GM19025 (cell line): ENCODE measurements around the gene SYT1.
"Not testable (repeated sequence)": the region's sequence is repeated elsewhere in the genome, so short reads cannot be mapped to it uniquely, and the experiment has no call there.

Experiments
- ATAC-seq: cut with Tn5 transposase; IDR thresholded peaks from one replicate; pipeline ENCODE4 v1.9.1; 2021; ENCODE audit warnings: mild to moderate bottlenecking, low read depth, moderate library complexity; ENCODE audit not compliant: unreplicated experiment

Gene SYT1

GRCh38 chr12:79420146-79420618 is 555.6 kb downstream of the SYT1 start:
- no peak for ATAC-seq

GRCh38 chr12:79421236-79421740 is 556.7 kb downstream of the SYT1 start:
- no peak for ATAC-seq

- ATAC-seq, result no peak
These were observed 557.7 kb downstream of the SYT1 start for GRCh38 chr12:79422060-79422812.

- ATAC-seq, result no peak
These were observed 559.0 kb downstream of the SYT1 start for GRCh38 chr12:79423560-79423959.

GRCh38 chr12:79424109-79424721 is 559.6 kb downstream of the SYT1 start:
- ATAC-seq, result no peak

GRCh38 chr12:79426121-79426520 is 561.5 kb downstream of the SYT1 start:
- no peak for ATAC-seq

- not testable (repeated sequence) for ATAC-seq
These were observed 562.2 kb downstream of the SYT1 start for GRCh38 chr12:79426744-79427143.

GRCh38 chr12:79433465-79434072 is 569.0 kb downstream of the SYT1 start:
- ATAC-seq, result no peak

GRCh38 chr12:79434561-79434960 is 570.0 kb downstream of the SYT1 start:
- no peak for ATAC-seq

GRCh38 chr12:79435742-79436141 is 571.2 kb downstream of the SYT1 start:
- ATAC-seq, result no peak

- no peak for ATAC-seq
These were observed 574.1 kb downstream of the SYT1 start for GRCh38 chr12:79438480-79439174.

GRCh38 chr12:79439175-79439825 is 574.7 kb downstream of the SYT1 start:
- no peak for ATAC-seq

- no peak for ATAC-seq
These were observed 577.0 kb downstream of the SYT1 start for GRCh38 chr12:79441534-79441933.

GRCh38 chr12:79442396-79442795 is 577.8 kb downstream of the SYT1 start:
- no peak for ATAC-seq

GRCh38 chr12:79444089-79444488 is 579.5 kb downstream of the SYT1 start:
- no peak for ATAC-seq

- no peak for ATAC-seq
These were observed 584.2 kb downstream of the SYT1 start for GRCh38 chr12:79448816-79449215.

GRCh38 chr12:79451365-79451764 is 586.8 kb downstream of the SYT1 start:
- ATAC-seq, result no peak

GRCh38 chr12:79451978-79452377 is 587.4 kb downstream of the SYT1 start:
- ATAC-seq, result no peak

- ATAC-seq, result no peak
These were observed 588.3 kb downstream of the SYT1 start for GRCh38 chr12:79452906-79453305.

- no peak for ATAC-seq
These were observed 589.2 kb downstream of the SYT1 start for GRCh38 chr12:79453820-79454219.
